Esophagus muscularis mucosa (tissue), 4 donors: Measurements from ENCODE around the gene ISX.

Experiments used
- CTCF ChIP-seq, 3 experiments: fragments of 200-600 bp in 2 of 3; fragments of 450-650 bp in 1 of 3; sonication (generic) in 2 of 3; IDR thresholded peaks; one replicate each; pipeline ENCODE4 v1.5.1; 2017 to 2019; ENCODE audit warnings: antibody characterized with exemption in 3 of 3, mild to moderate bottlenecking in 2 of 3, moderate library complexity in 1 of 3
- EP300 ChIP-seq: sonication (generic); formaldehyde crosslinking; IDR thresholded peaks from one replicate; pipeline ENCODE4 v1.6.1; 2017; ENCODE audit warnings: antibody characterized with exemption
- POLR2A ChIP-seq: fragments of 450-650 bp; IDR thresholded peaks from one replicate; pipeline ENCODE4 v1.6.1; 2017; ENCODE audit warnings: antibody characterized with exemption, moderate library complexity, mild to moderate bottlenecking, low read depth
- POLR2AphosphoS5 ChIP-seq, 2 donors: sonication (generic); formaldehyde crosslinking; IDR thresholded peaks; one replicate each; pipeline ENCODE4 v1.6.1; 2017; ENCODE audit warnings: antibody characterized with exemption in 2 of 2

- TF ChIP-seq CTCF (IDR thresholded peaks at IDR 0.05) (no peak), POLR2A (no peak), POLR2AphosphoS5 (IDR thresholded peaks at IDR 0.05) (no peak), EP300 (no peak)
These were observed 22.0 kb upstream of the ISX start for GRCh38 chr22:35043934-35044319.
